ENCODE results near the gene TOX3. TPM values are rescaled to one million over a fixed set of nuclear protein-coding genes. Genes with fewer than 3 reads are reported as not detected.

Gene TOX3
- total and polyA plus RNA-seq, 10 of the 15 experiments (the other 5 are each of a cell fraction or from before 2014, with no cell fraction given) = not detected

DNA sequence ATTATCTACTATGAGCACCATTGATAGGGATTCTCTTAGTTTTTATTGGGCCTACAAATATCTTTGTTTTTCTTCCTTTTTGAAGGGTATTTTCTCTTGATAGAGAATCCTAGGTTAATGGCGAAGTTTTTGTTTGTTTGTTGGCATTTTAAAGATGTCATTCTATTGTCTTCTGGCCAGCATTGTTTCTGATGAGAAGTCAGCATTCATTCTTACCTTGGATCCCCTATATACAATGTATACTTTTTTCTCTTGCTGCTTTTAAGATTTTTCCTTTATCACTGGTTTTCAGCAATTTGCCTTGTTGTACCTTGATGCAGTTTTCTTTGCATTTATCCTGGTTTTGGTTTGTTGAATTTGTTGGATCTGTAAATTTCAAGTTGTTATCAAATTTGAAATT is 130.1 kb downstream of the TOX3 start:
- H3K9ac ChIP-seq (ENCODE audit: control insufficient read depth, insufficient read depth, low read length) = no peak overlapping the region
- H3K4me3 ChIP-seq = no peak overlapping the region
- intact Hi-C loops (cut with micrococcal nuclease; ENCODE audit: unreplicated experiment) = no loop called here
- H2AFZ ChIP-seq (ENCODE audit: control insufficient read depth, low read depth, low read length) = no peak overlapping the region
- ChIA-PET POLR2A (no interaction called here), SMC1A (ENCODE audit: uncharacterized antibody, unreplicated experiment) (no interaction called here), RAD21 (ENCODE audit: unreplicated experiment) (no interaction called here), CTCF (no interaction called here)
- no peaks in the 10 kb centered on the region for H3K36me3 ChIP-seq (ENCODE audit: control insufficient read depth in 2 of 2, insufficient read depth in 2 of 2, low read length in 1 of 2)
- H3K9me3 ChIP-seq (replicated peaks; ENCODE audit: control insufficient read depth, insufficient read depth, low read length) = no peaks in the 10 kb centered on the region
- FAIRE-seq (no peak), DNase-seq (ENCODE audit: low read depth, low spot score) (no peak), ATAC-seq (no peak)
- no peaks in the 10 kb centered on the region for H3K4me1 ChIP-seq (ENCODE audit: control insufficient read depth, insufficient read depth, low read length)
- BruUV-seq (replicated peaks) = no TSS peak
- TF ChIP-seq CBX3 (IDR thresholded peaks at IDR 0.05; ENCODE audit: borderline replicate concordance, low read depth) (no peak), EGR1 (IDR thresholded peaks at IDR 0.05; ENCODE audit: borderline replicate concordance in 1 of 2, low read depth in 2 of 2, low read length in 2 of 2) (no peak), MTA3 (IDR thresholded peaks at IDR 0.05; ENCODE audit: borderline replicate concordance, low read length) (no peak), FOXK2 (IDR thresholded peaks at IDR 0.05) (no peak), USF2 (IDR thresholded peaks at IDR 0.05; ENCODE audit: borderline replicate concordance, low read depth, low read length) (no peak), RAD21 (IDR thresholded peaks at IDR 0.05; ENCODE audit: insufficient read depth, low read depth, low read length) (no peak), ZNF217 (IDR thresholded peaks at IDR 0.05) (no peak)
- TF ChIP-seq, protein P1, sequence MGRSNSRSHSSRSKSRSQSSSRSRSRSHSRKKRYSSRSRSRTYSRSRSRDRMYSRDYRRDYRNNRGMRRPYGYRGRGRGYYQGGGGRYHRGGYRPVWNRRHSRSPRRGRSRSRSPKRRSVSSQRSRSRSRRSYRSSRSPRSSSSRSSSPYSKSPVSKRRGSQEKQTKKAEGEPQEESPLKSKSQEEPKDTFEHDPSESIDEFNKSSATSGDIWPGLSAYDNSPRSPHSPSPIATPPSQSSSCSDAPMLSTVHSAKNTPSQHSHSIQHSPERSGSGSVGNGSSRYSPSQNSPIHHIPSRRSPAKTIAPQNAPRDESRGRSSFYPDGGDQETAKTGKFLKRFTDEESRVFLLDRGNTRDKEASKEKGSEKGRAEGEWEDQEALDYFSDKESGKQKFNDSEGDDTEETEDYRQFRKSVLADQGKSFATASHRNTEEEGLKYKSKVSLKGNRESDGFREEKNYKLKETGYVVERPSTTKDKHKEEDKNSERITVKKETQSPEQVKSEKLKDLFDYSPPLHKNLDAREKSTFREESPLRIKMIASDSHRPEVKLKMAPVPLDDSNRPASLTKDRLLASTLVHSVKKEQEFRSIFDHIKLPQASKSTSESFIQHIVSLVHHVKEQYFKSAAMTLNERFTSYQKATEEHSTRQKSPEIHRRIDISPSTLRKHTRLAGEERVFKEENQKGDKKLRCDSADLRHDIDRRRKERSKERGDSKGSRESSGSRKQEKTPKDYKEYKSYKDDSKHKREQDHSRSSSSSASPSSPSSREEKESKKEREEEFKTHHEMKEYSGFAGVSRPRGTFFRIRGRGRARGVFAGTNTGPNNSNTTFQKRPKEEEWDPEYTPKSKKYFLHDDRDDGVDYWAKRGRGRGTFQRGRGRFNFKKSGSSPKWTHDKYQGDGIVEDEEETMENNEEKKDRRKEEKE (IDR thresholded peaks at IDR 0.05) = no peak
- TF ChIP-seq, protein P2, sequence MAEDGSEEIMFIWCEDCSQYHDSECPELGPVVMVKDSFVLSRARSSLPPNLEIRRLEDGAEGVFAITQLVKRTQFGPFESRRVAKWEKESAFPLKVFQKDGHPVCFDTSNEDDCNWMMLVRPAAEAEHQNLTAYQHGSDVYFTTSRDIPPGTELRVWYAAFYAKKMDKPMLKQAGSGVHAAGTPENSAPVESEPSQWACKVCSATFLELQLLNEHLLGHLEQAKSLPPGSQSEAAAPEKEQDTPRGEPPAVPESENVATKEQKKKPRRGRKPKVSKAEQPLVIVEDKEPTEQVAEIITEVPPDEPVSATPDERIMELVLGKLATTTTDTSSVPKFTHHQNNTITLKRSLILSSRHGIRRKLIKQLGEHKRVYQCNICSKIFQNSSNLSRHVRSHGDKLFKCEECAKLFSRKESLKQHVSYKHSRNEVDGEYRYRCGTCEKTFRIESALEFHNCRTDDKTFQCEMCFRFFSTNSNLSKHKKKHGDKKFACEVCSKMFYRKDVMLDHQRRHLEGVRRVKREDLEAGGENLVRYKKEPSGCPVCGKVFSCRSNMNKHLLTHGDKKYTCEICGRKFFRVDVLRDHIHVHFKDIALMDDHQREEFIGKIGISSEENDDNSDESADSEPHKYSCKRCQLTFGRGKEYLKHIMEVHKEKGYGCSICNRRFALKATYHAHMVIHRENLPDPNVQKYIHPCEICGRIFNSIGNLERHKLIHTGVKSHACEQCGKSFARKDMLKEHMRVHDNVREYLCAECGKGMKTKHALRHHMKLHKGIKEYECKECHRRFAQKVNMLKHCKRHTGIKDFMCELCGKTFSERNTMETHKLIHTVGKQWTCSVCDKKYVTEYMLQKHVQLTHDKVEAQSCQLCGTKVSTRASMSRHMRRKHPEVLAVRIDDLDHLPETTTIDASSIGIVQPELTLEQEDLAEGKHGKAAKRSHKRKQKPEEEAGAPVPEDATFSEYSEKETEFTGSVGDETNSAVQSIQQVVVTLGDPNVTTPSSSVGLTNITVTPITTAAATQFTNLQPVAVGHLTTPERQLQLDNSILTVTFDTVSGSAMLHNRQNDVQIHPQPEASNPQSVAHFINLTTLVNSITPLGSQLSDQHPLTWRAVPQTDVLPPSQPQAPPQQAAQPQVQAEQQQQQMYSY (CRISPR knock-in tag; IDR thresholded peaks at IDR 0.05) = no peak
- TF ChIP-seq, protein P3, sequence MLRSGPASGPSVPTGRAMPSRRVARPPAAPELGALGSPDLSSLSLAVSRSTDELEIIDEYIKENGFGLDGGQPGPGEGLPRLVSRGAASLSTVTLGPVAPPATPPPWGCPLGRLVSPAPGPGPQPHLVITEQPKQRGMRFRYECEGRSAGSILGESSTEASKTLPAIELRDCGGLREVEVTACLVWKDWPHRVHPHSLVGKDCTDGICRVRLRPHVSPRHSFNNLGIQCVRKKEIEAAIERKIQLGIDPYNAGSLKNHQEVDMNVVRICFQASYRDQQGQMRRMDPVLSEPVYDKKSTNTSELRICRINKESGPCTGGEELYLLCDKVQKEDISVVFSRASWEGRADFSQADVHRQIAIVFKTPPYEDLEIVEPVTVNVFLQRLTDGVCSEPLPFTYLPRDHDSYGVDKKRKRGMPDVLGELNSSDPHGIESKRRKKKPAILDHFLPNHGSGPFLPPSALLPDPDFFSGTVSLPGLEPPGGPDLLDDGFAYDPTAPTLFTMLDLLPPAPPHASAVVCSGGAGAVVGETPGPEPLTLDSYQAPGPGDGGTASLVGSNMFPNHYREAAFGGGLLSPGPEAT (IDR thresholded peaks at IDR 0.05; ENCODE audit: low read depth) = no peak
- 0% methylated on average over 1 of the region's 1 CpG for WGBS (ENCODE audit: insufficient coverage, insufficient replicate concordance, low lambda C conversion rate, missing lambda C conversion rate)
- no peak overlapping the region for H3K4me2 ChIP-seq (ENCODE audit: control insufficient read depth, insufficient read depth)
- in situ Hi-C loops (cut with MboI) = no loop called here
- no peaks in the 10 kb centered on the region for H3K79me2 ChIP-seq (ENCODE audit: control insufficient read depth, insufficient read depth, low read length)
- no peaks in the 10 kb centered on the region for H3K27me3 ChIP-seq (replicated peaks in 1 of 2; ENCODE audit: control insufficient read depth in 2 of 2, insufficient read depth in 2 of 2, low read length in 1 of 2)
- no peaks in the 10 kb centered on the region for H4K20me1 ChIP-seq (ENCODE audit: control insufficient read depth, insufficient read depth)
- H3K27ac ChIP-seq (ENCODE audit: control insufficient read depth, insufficient read depth) = no peak overlapping the region
